ENCODE results near the gene CHMP2B.
A peak's percentile ranks its signal among the peaks of the same experiment; 100 is the strongest.

Gene CHMP2B, protein sequence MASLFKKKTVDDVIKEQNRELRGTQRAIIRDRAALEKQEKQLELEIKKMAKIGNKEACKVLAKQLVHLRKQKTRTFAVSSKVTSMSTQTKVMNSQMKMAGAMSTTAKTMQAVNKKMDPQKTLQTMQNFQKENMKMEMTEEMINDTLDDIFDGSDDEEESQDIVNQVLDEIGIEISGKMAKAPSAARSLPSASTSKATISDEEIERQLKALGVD

DNA sequence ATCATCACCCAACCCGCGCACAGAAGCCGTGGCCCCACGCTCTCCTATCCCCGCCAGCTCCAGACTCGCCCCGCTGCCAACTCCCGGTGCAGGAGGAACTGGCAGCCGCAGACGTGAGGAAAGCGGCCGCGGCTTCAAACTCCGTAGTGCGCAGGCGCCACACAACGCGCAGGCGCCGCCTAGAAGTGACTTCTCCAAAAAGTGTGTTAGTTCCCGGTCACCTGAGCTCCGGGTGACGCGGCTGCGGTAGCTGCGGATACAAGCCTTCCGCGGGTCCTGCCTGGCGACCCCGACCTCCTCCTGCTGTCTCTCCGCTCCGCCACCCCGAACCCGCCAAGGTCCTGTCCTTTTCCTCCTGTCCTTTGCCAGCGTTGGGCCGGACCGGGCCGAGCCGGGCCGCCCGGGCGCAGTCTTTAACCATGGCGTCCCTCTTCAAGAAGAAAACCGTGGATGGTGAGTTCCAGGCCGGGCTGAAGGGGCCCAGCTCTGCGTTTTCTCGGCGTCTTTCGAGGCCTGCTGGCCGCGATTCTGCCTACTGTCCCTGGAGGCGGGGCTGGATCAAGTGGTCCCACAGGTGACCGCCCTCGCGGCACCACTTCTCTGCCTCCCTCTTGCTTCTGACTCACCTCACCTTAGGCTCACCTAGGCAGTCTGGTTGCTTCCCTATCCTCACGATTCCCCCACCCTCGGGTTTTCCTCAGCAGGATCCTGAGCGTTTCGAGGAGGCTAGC is at the start of gene CHMP2B:
Gene CHMP2B (plus strand): TSS at position 206 of the 731 bp plus-strand sequence. CDS start 214 bp downstream, at position 420.
- DNase-seq (ENCODE audit: insufficient read length, low spot score), result peak; percentile 78
- peak; percentile 96 for FAIRE-seq

DNA sequence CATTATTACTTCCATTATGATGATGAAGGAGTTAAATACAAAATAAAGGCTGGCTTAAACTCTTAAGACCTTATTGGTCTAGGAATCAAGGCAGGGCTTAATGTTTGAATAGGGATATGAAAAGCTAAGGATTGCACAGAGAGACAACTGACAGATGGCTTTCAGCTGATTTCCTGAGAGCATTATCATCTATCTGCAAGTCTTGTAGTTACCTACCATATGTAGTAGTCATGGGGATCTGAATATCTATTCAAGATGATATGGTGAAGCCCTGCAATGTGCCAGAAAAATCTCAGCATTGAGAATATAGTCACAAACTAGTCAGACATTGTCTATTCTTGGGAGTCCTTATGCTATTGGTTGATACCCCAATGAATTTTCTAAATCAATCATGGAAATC is 47.5 kb upstream of the CHMP2B start:
- no peak for FAIRE-seq
- DNase-seq (ENCODE audit: insufficient read length, low spot score), result no peak

DNA sequence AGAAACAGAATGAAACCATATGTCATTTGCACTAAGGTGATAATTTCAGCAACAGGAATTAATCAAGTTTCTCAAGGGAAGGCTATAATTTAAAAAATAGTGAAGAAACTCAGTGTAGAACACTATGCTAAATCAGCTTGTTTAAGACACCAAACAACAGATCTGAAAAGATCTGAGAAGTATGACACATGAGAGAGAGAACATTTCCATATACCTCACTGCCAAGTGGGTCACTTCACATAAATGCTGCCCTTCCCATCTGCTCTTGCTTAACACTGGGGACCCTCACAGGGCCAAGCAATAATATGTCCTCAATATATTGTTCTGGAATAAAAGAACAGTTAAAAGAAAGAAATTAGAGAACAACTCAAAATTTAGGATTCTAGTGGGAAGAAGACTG is 45.6 kb upstream of the CHMP2B start:
- FAIRE-seq (no peak), DNase-seq (ENCODE audit: insufficient read length, low spot score) (no peak)

DNA sequence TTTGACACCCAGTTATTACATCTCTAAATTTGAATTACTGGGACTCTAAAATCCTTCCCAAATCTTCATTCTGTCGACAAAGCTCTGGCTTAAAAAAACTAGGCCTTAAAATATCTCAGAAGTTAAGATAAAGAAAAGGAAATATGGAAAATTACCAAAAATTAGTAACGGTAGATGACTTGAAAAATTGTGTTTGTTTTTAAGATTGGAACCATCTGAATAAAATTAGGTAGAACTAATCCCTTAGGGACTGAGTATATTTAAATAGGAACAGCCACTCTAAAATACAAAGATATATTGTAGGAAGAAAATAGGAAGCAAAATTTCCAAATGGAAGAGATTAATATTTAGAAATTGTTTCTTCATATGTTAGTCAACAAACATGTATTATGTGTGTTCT is 45.1 kb upstream of the CHMP2B start:
- FAIRE-seq (no peak), DNase-seq (ENCODE audit: insufficient read length, low spot score) (no peak)

DNA sequence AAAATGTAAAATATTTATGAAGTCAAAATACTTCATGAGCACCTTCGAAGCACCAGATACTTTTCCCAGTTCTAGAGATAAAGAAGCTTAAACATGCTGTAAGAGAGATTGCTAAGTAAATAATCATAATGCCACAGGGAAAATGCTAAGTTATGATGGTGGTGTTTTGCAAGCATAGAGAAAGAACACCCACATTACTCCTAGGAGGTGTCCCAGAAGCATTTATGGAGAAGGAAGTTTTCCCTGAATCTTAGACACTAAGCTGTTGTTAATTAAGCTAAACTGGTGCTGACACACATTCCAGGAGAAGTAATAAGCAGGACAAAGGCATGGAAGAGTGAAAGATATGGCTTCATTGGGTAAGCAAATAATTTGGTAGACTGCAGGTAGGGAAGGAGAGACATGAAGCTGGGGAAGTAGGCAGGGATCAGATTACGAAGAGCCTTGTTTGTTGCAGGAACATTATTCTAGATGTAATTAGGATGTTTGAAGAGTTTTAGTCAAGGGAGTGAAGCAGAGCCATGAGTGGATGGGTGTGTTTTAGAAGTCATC is 40.4 kb upstream of the CHMP2B start:
- no peak for FAIRE-seq
- DNase-seq (ENCODE audit: insufficient read length, low spot score), result no peak

DNA sequence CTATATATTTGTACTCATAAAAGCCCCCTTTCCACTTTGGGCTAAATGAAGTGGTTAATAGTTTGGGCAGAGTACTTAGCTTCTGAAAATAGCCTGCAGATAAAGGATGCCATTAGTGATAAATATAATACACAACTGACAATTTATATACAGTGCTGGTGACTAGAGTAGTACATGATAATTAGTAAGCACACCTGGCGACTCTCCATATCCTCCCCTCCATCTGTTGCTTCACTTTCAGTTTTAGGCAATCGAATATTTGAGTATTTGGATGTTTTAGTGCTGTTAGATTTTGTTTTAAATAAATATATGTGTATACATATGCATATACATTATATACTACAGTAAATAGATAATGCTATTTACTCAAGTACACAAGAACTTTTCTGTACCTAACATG is 35.9 kb upstream of the CHMP2B start:
- DNase-seq (ENCODE audit: insufficient read length, low spot score) (no peak), FAIRE-seq (no peak)

DNA sequence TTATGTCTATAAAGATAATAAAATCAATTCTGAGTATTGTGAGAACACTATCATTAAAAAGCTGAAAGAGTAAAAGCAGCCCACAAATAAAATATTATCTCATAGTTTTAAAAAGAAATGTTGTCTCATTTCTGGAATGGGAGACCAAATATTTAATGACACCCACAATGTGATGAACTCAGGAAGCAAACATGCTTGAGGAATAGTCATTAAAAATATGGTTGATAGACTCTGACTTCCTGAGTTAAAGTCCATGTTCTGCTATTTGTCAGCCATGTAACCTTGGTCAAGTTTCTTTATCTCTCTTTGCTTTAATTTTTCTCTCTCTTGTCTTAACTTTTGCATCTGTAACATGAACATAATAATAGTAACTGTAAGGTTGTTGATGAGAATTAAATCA is 35.5 kb upstream of the CHMP2B start:
- no peak for DNase-seq (ENCODE audit: insufficient read length, low spot score)
- FAIRE-seq, result no peak

DNA sequence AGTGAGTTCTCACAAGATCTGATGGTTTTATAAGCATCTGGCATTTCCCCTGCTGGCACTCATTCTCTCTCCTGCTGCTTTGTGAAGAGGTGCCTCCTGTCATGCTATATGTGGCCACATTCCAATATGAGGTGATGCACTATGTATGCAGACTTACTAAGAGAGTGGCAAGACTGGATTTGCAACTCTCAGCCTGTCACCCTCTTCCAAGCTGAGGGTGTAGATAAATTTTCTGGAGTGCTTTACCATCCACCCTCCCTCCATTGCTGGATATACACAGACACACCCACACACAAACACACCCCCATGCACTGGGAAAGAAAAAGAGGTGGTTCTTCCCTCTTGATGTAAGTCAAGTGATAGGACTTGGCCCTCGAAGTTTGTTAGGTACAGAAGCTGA is 30.2 kb upstream of the CHMP2B start:
- FAIRE-seq, result no peak
- DNase-seq (ENCODE audit: insufficient read length, low spot score), result no peak

DNA sequence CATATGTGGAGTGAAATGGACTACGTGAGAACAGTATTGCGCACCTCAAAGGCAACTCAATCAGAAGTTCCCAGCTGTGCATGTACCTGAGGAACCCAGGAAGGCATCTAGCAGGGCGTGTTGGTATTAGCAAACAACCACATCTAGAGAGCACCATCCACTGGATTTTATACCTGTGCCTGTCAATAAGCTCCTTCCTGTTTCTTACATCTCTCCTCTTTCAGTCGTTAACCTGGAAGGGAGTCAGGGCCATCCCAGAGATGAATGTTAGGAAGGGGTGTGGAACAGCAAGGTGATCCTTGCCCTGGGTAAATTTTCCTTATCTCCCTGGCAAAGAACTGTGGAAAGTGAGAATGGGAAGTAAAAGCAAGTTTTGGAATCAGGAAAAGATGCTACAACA is 29.6 kb upstream of the CHMP2B start:
- FAIRE-seq (no peak), DNase-seq (ENCODE audit: insufficient read length, low spot score) (no peak)

DNA sequence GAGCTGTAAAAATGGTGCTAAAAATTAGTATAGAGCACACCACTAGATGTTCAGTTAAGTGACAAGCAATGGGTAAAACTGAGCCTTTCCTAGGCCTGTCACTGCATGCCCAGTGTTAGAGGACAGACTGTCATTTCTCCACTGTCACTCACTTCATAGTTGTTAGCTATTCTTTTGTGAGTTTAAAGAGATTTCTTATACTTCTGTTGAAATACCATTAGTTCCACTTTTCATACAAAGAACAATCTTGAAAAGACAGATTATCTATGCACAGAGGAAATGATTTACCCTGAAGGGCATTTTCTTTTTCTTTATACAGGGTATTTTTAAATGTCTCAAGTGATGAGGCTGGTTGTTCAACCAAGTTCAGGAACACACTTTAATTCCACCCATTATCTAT is 28.3 kb upstream of the CHMP2B start:
- FAIRE-seq (no peak), DNase-seq (ENCODE audit: insufficient read length, low spot score) (no peak)

DNA sequence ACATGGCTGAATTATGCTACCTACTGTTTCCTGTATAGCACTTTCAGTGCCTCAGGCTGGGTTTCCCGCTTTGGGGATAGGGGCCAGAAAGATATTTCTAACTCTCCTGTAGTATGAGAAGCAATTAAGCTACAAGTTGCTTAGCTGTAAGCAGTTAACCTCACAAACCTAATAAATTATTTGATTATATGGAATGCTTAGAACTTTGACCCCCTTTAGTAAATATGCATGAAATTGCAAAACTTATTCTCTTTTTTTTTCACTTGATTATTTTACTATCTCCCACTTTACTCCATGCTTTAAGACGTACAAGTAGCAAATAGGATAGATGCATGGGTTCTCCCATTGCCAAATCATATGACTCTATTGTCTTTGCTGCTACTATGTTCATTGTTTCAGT is 27.5 kb upstream of the CHMP2B start:
- FAIRE-seq, result no peak
- DNase-seq (ENCODE audit: insufficient read length, low spot score), result no peak

DNA sequence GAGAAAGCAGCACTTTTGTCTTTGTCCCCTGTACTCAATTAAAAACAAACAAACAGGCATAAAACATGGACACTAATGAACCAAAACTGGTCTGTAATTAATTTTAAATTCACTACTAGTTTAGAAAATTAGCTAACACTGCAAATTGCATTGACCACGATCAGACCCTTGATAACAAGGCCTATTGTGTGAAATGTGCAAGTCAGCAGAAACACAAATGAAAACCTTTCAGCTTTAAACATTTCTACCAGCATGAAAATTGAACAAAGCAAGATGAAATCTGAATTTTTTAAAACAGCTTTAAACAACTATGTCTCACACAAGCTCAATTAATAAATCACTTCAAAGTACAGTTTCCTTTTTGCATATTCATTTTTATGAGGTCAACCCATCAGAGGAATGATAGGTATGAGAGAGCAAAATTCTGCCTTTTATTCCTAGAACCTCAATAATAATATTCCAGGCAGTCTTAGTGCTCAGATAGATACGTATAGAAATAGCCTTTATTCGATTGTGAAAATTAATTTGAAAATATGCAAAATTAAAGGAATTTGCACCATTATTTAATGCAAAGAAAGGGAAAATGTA is 27.0 kb upstream of the CHMP2B start:
- no peak for DNase-seq (ENCODE audit: insufficient read length, low spot score)
- FAIRE-seq, result no peak

DNA sequence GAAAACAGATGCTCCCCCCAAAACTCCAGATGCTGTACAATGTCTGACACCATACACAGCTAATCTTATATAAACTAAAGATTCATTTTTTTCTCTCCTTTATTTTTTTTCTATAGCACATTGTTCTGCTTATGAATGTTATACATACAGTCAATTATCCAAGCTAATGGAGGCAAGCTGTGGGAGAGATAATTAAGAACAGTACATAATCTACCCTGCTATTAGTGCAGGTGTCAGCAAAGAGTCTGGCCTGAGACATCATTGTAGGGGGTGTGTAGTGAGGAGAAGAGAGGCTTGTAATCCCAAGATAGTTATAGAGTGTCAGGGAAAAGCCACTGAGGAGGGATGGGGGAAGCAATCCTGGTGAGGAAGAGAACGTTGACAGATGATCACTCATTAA is 25.4 kb upstream of the CHMP2B start:
- FAIRE-seq (no peak), DNase-seq (ENCODE audit: insufficient read length, low spot score) (no peak)

DNA sequence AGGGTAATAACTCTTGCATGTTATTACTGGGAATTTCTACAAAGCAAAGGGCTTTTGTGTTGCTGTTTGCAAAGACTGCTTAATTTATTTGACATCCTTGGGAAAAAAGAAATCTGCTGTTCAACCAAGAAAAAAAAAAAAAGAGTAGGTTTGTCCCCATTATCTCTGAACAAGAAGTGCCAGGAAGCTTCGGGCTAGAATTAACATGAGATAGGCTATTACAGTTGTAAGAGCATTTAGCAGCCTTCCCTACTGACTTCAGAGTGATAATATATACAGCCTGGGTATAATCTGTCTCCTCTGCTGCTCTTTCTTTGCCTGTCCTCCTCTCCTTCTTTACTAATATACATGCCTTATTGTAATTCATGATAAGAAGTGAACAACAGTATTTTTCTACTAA is 23.3 kb upstream of the CHMP2B start:
- FAIRE-seq, result no peak

DNA sequence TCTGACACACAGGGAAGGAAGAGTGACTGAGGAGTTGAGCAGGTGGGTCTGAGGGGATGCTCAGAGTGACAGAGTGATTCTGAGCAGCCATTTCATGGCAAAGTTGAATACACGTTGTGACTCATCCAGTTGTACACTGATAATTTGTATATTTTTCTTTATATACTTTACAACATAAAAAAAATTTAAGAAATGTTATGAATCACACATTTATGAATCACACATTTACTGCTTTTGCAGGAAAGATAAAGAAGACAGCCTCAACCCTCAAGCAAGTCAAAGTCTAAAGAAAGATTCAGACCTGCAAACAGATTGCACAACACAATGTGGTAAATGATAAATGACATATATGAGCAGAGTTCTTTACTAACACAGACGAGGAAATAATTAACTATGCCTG is 21.0 kb upstream of the CHMP2B start:
- no peak for DNase-seq (ENCODE audit: insufficient read length, low spot score)
- FAIRE-seq, result no peak

More for the DNA sequence above, 23.3 kb upstream of the CHMP2B start:
- DNase-seq (ENCODE audit: insufficient read length, low spot score), result no peak

DNA sequence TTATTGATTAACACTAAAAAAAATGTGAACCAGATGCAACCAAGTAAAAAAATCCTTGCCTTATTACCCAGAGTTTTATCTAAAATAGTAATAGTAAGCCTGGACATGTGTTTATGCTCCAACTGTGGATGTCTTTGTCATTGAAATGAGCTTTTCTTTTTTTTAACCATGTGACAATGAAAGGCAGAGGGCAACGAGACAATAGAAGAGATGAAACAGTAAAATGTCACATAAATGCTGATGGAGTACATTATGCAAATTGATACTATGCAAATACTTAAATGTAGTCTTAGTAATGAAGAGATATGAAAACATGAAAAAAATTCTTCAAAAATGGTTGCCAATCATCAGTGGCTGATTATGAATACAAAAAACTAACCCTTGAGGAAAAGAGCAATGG is 20.5 kb upstream of the CHMP2B start:
- no peak for FAIRE-seq

DNA sequence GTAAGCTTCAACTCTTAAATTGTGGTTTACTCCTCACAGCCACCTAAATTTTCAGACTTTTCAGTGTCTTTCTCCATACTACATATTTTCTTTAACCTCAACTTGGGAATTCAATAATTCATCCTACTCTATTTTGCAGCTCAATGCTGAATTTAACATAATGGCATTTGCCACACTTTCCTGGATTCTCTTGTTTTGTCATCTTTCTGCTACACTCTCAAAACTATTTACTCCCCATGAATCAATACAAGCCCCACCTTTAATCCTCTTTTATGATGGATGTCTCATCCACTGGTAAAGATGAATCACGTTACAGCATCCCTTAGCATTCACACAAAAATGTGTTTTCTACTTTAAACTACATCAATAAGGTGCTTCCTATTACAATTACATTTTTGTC is 19.6 kb upstream of the CHMP2B start:
- DNase-seq (ENCODE audit: insufficient read length, low spot score), result no peak
- FAIRE-seq, result no peak

More for the DNA sequence above, 20.5 kb upstream of the CHMP2B start:
- no peak for DNase-seq (ENCODE audit: insufficient read length, low spot score)

DNA sequence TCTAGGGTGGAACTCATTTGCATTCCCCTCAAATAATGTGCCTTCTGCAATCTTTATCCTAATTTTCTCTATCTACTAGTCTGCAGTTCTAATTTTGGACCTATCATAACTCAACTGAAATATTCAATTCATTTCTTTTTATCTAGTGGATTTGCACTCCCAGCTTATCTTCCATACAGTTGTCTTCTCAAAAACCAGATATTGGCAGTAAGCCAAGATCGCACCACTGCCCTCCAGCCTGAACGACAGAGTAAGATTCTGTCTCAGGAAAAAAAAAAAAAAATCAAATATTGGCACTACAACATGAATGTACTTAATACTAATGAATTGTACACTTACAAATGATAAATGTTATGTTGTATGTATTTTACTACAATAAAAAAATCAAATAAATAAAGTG is 18.0 kb upstream of the CHMP2B start:
- DNase-seq (ENCODE audit: insufficient read length, low spot score) (no peak), FAIRE-seq (no peak)

DNA sequence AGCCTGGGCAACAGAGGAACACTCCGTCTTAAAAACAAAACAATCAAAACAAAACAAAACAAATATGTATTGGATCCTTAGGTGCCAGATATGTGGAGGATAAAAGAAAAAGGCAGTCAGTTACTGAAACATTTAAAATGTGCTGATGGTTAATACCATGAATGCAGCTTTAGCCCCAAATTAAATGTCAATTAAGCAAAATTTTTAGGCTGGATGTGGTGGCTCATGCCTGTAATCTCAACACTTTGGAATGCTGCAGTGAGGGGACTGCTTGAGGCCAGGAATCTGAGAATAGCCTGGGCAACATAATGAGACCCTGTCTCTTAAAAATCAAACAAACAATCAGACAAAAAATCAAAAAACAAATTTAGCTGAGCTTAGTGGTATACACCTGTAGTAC is 8.5 kb upstream of the CHMP2B start:
- FAIRE-seq (no peak), DNase-seq (ENCODE audit: insufficient read length, low spot score) (no peak)

DNA sequence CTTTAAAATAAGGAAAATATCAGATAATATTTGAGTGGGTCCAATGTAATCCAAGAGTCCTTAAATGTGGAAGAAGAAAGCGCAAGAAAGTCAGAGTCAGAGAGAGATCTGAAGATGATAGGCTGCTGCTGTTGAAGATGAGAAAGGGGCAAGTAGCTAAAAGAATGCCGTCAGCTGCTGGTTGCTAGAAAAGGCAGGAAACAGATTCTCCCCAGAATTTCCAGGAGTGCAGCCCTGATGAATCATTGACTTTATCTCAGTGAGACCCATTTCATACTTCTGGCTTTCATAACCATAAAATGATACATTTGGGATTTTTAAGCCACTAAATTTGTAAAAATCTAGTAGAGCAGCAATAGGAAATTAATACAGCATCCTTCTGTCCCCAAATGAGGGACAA is 7.5 kb upstream of the CHMP2B start:
- FAIRE-seq (no peak), DNase-seq (ENCODE audit: insufficient read length, low spot score) (no peak)

DNA sequence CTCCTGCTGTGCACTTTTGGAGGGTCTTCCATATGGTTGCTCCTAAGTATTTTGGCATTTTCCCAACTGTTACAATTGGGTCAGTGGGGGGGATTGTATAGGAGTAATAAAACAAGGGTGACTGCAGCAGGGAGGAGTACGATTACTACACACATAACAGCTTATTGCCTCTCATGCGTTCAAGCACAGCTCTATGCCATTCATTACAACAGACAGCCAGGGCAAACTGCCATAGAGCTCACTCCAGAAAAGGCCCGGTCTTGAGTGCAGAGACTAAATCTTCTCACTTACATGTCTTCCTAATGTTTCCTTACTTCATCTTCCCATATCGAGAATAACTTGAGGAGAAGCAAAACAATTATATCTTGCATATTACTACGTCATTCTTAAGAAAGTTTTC is 1.4 kb upstream of the CHMP2B start:
- DNase-seq (ENCODE audit: insufficient read length, low spot score) (no peak), FAIRE-seq (no peak)

DNA sequence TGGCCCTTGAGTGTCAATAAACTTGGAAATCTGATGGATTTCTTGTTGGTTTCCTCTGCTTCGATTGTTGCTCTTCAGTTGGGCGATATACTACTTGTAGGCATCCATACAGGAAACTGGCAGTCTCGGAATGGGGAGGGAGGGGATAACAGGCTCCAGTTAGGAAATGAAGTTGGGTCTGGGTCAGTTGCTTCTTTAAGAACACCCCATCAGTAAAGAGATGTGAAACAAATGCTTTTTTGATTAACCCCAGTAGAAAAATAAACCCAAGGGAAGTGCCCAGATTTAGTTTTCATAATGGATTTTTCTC is 681 bp downstream of the CHMP2B start:
- peak; percentile 0 for DNase-seq (ENCODE audit: insufficient read length, low spot score)
- no peak for FAIRE-seq

Data from GM19239 (cell line).